Stimulated activated CD4-positive, alpha-beta T cell treated with anti-CD3 and anti-CD28 coated beads, Interleukin-4, amount 100 ng/mL, for 24 hours (primary cell): ENCODE measurements around the gene PROM2.

Source experiments
- DNase-seq: peaks from one replicate; pipeline ENCODE4 v3.0.0-alpha.2; 2020

Gene PROM2

GRCh38 chr2:95325026-95325425 is 50.8 kb downstream of the PROM2 start:
- DNase-seq: no peak

DNA sequence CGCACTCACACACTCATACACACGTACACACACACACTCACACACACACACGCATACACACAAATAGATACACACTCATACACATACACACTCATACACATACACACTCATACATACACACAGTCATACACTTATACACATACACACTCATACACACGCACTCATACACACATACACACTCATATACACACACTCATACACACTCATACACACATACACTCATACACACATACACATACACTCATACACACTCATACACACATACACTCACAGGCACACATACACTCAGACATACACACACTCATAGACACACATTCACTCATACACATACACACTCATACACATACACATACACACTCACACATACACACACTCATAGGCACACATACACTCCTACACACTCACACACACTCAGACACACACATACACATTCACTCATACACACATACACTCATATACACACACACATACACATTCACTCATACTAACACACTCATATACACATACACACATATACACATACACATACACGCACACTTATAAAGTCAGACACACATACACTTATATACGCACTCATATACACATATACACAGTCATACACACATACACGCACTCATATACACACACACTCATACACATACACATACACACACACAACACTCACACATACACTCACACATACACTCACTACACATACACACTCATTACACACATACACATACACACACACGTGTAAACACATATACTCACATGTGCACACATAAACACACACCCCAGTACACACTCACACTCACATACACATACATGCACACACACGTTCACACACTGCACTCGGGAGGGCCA is 51.6 kb downstream of the PROM2 start:
- no peak for DNase-seq

- DNase-seq: no peak
Observed at GRCh38 chr2:95326433-95327140, 52.3 kb downstream of the PROM2 start.

DNA sequence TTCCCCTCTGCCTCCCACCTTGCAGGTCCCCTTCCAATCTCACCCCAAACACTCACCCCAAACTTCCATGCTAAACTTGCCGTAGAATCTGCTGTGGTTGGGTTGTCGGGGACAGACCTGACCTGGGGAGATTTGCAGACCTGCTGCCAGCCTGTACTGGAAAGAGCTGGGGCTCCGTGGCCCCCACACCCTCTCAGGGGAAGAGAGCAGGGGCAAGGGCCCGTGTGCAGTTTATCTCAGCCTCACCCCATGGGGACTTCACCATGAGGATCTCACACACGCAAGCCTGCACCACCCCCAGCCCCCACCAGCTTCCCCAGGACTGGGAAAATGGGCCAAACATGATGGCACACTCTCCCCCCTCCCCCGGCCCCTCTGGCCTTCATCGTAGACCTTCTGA is 53.6 kb downstream of the PROM2 start:
- no peak for DNase-seq

- no peak for DNase-seq
Observed at GRCh38 chr2:95328358-95329125, 54.3 kb downstream of the PROM2 start.

- DNase-seq: no peak
Observed at GRCh38 chr2:95329401-95329800, 55.2 kb downstream of the PROM2 start.

- DNase-seq: no peak
Observed at GRCh38 chr2:95329891-95330793, 55.9 kb downstream of the PROM2 start.

- no peak for DNase-seq
Observed at GRCh38 chr2:95330794-95331338, 56.6 kb downstream of the PROM2 start.

- DNase-seq: no peak
Observed at GRCh38 chr2:95331606-95332005, 57.4 kb downstream of the PROM2 start.

- no peak for DNase-seq
Observed at GRCh38 chr2:95332036-95332435, 57.8 kb downstream of the PROM2 start.

DNA sequence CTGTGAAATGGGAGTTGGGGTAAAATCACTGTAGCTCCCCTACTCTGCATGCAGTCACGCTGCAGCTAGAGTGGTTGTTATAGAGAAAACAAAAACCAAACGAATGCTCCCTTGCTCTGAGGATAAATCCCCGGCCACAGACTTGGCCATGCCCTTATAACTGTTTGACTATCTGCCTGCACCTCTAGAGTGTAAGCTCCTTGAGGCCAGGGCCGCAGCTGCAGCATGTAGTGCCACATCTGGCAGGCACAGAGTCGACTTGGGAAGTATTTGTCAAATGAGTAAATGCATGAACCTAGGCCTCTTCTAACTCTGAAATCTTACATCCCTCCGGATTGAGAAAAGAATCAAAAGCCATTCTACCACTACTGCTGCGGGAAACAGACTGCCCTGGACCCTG is 58.8 kb downstream of the PROM2 start:
- DNase-seq: no peak

GRCh38 chr2:95333888-95334338 is 59.7 kb downstream of the PROM2 start:
- DNase-seq: no peak

DNA sequence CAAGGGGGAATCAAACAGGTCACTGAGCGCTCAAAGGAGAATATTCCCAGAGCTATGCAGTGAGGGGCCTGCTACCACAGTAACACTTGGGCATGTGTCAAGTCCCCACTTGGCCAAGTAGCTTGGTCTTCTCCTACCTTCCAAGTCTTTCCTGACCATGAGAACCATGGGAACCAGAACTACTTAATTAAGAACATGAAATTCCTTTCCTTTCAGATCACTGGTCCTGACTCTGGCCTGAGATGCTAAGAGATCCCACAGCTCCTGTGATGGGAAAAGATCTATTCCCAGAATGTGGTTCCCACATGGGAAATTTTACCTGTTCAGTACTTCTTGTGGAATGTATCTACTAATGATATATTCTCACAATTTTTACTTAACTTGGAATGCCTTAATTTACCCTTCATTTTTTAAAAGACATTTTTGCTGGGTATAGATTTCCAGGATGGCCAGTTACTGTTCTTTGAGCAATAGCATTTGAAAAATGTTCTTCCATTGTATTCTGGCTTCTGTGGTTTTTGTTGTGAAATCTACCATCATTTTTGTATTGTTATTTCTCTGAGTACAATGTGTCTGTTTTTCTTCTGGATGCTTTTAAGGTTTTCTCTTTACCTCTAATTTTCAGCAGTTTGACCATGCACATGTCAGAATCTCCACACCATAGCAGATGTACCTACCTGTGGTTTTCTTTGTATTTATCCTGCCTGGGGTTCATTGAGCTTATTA is 60.8 kb downstream of the PROM2 start:
- no peak for DNase-seq

GRCh38 chr2:95336406-95336805 is 62.2 kb downstream of the PROM2 start:
- DNase-seq: no peak

- no peak for DNase-seq
Observed at GRCh38 chr2:95337829-95338228, 63.6 kb downstream of the PROM2 start.
